HL-60 (cell line): ENCODE data around the gene OR52M1.

ENCODE experiments used
- CTCF ChIP-seq: IDR thresholded peaks from one replicate; pipeline ENCODE4 v1.5.1; 2011; ENCODE audit warnings: low read length, control low read depth, inconsistent platforms; ENCODE audit not compliant: insufficient read depth
- GABPA ChIP-seq: IDR thresholded peaks from 2 replicates; pipeline ENCODE4 v1.6.1; 2012; ENCODE audit warnings: low read depth
- REST ChIP-seq: IDR thresholded peaks from 2 replicates; pipeline ENCODE4 v1.6.1; 2012; ENCODE audit warnings: low read depth; ENCODE audit not compliant: insufficient replicate concordance
- SPI1 ChIP-seq: IDR thresholded peaks from 2 replicates; pipeline ENCODE4 v1.6.1; 2012; ENCODE audit warnings: low read depth, mild to moderate bottlenecking, borderline replicate concordance

- TF ChIP-seq SPI1 (no peak), CTCF (peak; percentile 79), GABPA (no peak), REST (no peak)
These were observed 5.3 kb upstream of the OR52M1 start for GRCh38 chr11:4539603-4540219.
